Osteocyte (in vitro differentiated cells): Measurements from ENCODE around the gene FREM3. TPM values are rescaled to one million over a fixed set of nuclear protein-coding genes. Genes with fewer than 3 reads are reported as not detected.

ENCODE experiments used
- DNase-seq: peaks from one replicate; pipeline ENCODE4 v3.0.0; 2021; ENCODE audit warnings: mixed read lengths; ENCODE audit not compliant: unreplicated experiment; ENCODE audit errors: extremely low spot score
- H3K27ac Mint-ChIP-seq: one replicate; pipeline ENCODE4 v1.8.0; 2021; ENCODE audit warnings: mild to moderate bottlenecking, mixed read lengths; ENCODE audit not compliant: unreplicated experiment
- H3K27me3 Mint-ChIP-seq: one replicate; pipeline ENCODE4 v1.8.0; 2021; ENCODE audit warnings: mixed read lengths; ENCODE audit not compliant: unreplicated experiment
- H3K36me3 Mint-ChIP-seq: one replicate; pipeline ENCODE4 v1.8.0; 2021; ENCODE audit warnings: mixed read lengths; ENCODE audit not compliant: unreplicated experiment
- H3K4me1 Mint-ChIP-seq: one replicate; pipeline ENCODE4 v1.8.0; 2021; ENCODE audit warnings: mixed read lengths; ENCODE audit not compliant: unreplicated experiment
- H3K4me3 Mint-ChIP-seq: one replicate; pipeline ENCODE4 v1.8.0; 2021; ENCODE audit warnings: mild to moderate bottlenecking, moderate library complexity, mixed read lengths; ENCODE audit not compliant: unreplicated experiment
- H3K9me3 Mint-ChIP-seq: one replicate; pipeline ENCODE4 v1.8.0; 2021; ENCODE audit warnings: mixed read lengths; ENCODE audit not compliant: unreplicated experiment
- total RNA-seq: library from RNA; stranded (reverse); gene quantifications from 2 replicates; pipeline ENCODE4 v1.2.1, GENCODE V29; 2021
- TF ChIP-seq, protein P1 (sequence below): fragments of 200-600 bp; sonication (generic); IDR thresholded peaks from 2 replicates; pipeline ENCODE4 v1.5.0; 2021; ENCODE audit warnings: antibody characterized with exemption, mild to moderate bottlenecking, moderate library complexity

The FREM3 gene
- total RNA-seq, 1 donor from 2014 or later = not detected

- no peak overlapping the region for H3K4me3 Mint-ChIP-seq
- no peaks in the 10 kb centered on the region for H3K36me3 Mint-ChIP-seq
- no peak for DNase-seq
- TF ChIP-seq, protein P1, sequence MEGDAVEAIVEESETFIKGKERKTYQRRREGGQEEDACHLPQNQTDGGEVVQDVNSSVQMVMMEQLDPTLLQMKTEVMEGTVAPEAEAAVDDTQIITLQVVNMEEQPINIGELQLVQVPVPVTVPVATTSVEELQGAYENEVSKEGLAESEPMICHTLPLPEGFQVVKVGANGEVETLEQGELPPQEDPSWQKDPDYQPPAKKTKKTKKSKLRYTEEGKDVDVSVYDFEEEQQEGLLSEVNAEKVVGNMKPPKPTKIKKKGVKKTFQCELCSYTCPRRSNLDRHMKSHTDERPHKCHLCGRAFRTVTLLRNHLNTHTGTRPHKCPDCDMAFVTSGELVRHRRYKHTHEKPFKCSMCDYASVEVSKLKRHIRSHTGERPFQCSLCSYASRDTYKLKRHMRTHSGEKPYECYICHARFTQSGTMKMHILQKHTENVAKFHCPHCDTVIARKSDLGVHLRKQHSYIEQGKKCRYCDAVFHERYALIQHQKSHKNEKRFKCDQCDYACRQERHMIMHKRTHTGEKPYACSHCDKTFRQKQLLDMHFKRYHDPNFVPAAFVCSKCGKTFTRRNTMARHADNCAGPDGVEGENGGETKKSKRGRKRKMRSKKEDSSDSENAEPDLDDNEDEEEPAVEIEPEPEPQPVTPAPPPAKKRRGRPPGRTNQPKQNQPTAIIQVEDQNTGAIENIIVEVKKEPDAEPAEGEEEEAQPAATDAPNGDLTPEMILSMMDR = no peak
- no peaks in the 10 kb centered on the region for H3K9me3 Mint-ChIP-seq
- H3K27ac Mint-ChIP-seq = no peak overlapping the region
- H3K4me1 Mint-ChIP-seq = peaks cover 2% of the 10 kb centered on the region
- peaks cover 17% of the 10 kb centered on the region for H3K27me3 Mint-ChIP-seq
Observed at GRCh38 chr4:143623896-143624295, 76.6 kb downstream of the FREM3 start.

- Mint-ChIP-seq H3K4me1 (no peaks in the 10 kb centered on the region), H3K36me3 (no peaks in the 10 kb centered on the region), H3K27ac (no peak overlapping the region), H3K27me3 (peaks cover 21% of the 10 kb centered on the region), H3K9me3 (no peaks in the 10 kb centered on the region), H3K4me3 (no peak overlapping the region)
- TF ChIP-seq, protein P1 = no peak
- DNase-seq = no peak
Observed at GRCh38 chr4:143618811-143619210, 81.7 kb downstream of the FREM3 start.

- Mint-ChIP-seq H3K9me3 (no peaks in the 10 kb centered on the region), H3K4me1 (no peaks in the 10 kb centered on the region), H3K27me3 (peaks cover 21% of the 10 kb centered on the region), H3K4me3 (no peak overlapping the region), H3K27ac (no peak overlapping the region), H3K36me3 (no peaks in the 10 kb centered on the region)
- TF ChIP-seq, protein P1 = no peak
- no peak for DNase-seq
Observed at GRCh38 chr4:143617994-143618679, 82.3 kb downstream of the FREM3 start.

GRCh38 chr4:143616771-143617170 is 83.7 kb downstream of the FREM3 start:
- Mint-ChIP-seq H3K4me1 (no peaks in the 10 kb centered on the region), H3K9me3 (no peaks in the 10 kb centered on the region), H3K27me3 (peaks cover 18% of the 10 kb centered on the region), H3K36me3 (no peaks in the 10 kb centered on the region), H3K27ac (no peak overlapping the region), H3K4me3 (no peak overlapping the region)
- DNase-seq = no peak
- TF ChIP-seq, protein P1 = no peak

DNA sequence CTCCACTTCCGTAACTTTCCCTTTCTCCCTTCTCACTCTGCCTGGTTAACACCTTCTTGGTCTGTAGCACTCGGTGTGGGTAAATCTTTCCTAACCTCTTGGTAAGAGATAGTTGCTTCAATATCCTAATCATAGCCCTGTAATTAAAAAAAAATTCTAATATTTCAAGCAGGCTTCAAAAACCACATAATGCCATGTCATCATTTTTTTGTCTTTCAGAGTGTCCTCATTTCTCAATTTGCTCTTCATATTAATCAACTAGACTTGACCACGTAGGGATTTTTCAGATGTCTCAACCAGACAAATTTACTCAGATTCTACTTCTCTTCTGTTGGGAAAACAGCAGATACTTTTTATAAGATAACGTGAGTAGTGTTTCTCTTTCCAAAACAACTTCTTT is 91.0 kb downstream of the FREM3 start:
- no peak for DNase-seq
- Mint-ChIP-seq H3K9me3 (peaks cover 3% of the 10 kb centered on the region), H3K4me1 (no peaks in the 10 kb centered on the region), H3K36me3 (peaks cover 1% of the 10 kb centered on the region), H3K4me3 (no peak overlapping the region), H3K27me3 (peaks cover 14% of the 10 kb centered on the region), H3K27ac (no peak overlapping the region)
- TF ChIP-seq, protein P1 = no peak
